IMR-90 (cell line): Measurements from ENCODE around the gene NKAPL. TPM values are rescaled to one million over a fixed set of nuclear protein-coding genes. Genes with fewer than 3 reads are reported as not detected.

Experiments
- ATAC-seq: fragments of 200-7000 bp; cut with Tn5 transposase; 2 replicates; pipeline ENCODE4 v1.9.1; 2020; ENCODE audit warnings: low read depth, mild to moderate bottlenecking, moderate library complexity
- BruUV-seq: library from RNA; stranded (reverse); fragments of 400-500 nt; replicated peaks from 2 replicates; lab custom pipeline; 2021; lab: Mats Ljungman, UMichigan
- CTCF ChIA-PET: fragments of 300-600 bp; formaldehyde crosslinking; extraction: SDS; loops from one replicate; lab custom pipeline; 2021; ENCODE audit warnings: antibody characterized with exemption; lab: Yijun Ruan, JAX
- POLR2A ChIA-PET: fragments of 300-600 bp; sonication (Branson Sonifier 250); formaldehyde crosslinking; loops from one replicate; lab custom pipeline; 2022; ENCODE audit warnings: antibody characterized with exemption; ENCODE audit not compliant: unreplicated experiment; lab: Charles Lee
- DNase-seq: peaks from one replicate; pipeline ENCODE4 v3.0.0; 2013
- H2AFZ ChIP-seq: replicated peaks from 2 replicates; pipeline ENCODE3; 2013; ENCODE audit warnings: low read length, mild to moderate bottlenecking; ENCODE audit not compliant: poor library complexity
- H2AK5ac ChIP-seq: 2 replicates; pipeline ENCODE4 v1.6.1; 2013; ENCODE audit warnings: low read depth, low read length, inconsistent platforms
- H2AK9ac ChIP-seq: replicated peaks from 2 replicates; pipeline ENCODE3; 2013; ENCODE audit warnings: mild to moderate bottlenecking, low read depth, low read length, moderate library complexity; ENCODE audit not compliant: poor library complexity
- H2BK120ac ChIP-seq: 2 replicates; pipeline ENCODE4 v1.6.1; 2013; ENCODE audit warnings: low read depth, low read length, inconsistent platforms
- H2BK15ac ChIP-seq: 3 replicates; pipeline ENCODE4 v1.6.1; 2013; ENCODE audit warnings: low read depth, low read length, inconsistent platforms
- H2BK20ac ChIP-seq: 2 replicates; pipeline ENCODE4 v1.6.1; 2013; ENCODE audit warnings: low read depth, mild to moderate bottlenecking, inconsistent platforms, low read length, moderate library complexity
- H2BK5ac ChIP-seq: 2 replicates; pipeline ENCODE4 v1.6.1; 2013; ENCODE audit warnings: mild to moderate bottlenecking, low read depth, low read length, inconsistent platforms; ENCODE audit not compliant: poor library complexity, severe bottlenecking
- H3K14ac ChIP-seq: replicated peaks from 2 replicates; pipeline ENCODE4 v1.6.1; 2013; ENCODE audit warnings: low read depth, low read length, inconsistent platforms
- H3K18ac ChIP-seq: 2 replicates; pipeline ENCODE4 v1.6.1; 2013; ENCODE audit warnings: low read depth, low read length, control low read depth
- H3K23ac ChIP-seq: 2 replicates; pipeline ENCODE4 v1.6.1; 2013; ENCODE audit warnings: low read depth, low read length, inconsistent platforms
- H3K27ac ChIP-seq: 2 replicates; pipeline ENCODE4 v1.5.1; 2013; ENCODE audit warnings: mild to moderate bottlenecking, control low read depth, low read length; ENCODE audit not compliant: insufficient read depth
- H3K27me3 ChIP-seq: 2 replicates; pipeline ENCODE4 v1.6.1; 2013; ENCODE audit warnings: low read length; ENCODE audit not compliant: control insufficient read depth, insufficient read depth
- H3K36me3 ChIP-seq: 2 replicates; pipeline ENCODE4 v1.6.1; 2013; ENCODE audit warnings: low read length, mixed read lengths; ENCODE audit not compliant: control insufficient read depth, insufficient read depth
- H3K4ac ChIP-seq: 2 replicates; pipeline ENCODE4 v1.6.1; 2013; ENCODE audit warnings: low read depth, low read length, inconsistent platforms
- H3K4me1 ChIP-seq: 2 replicates; pipeline ENCODE4 v1.6.1; 2013; ENCODE audit warnings: low read length, mixed read lengths; ENCODE audit not compliant: control insufficient read depth, insufficient read depth
- H3K4me2 ChIP-seq: 2 replicates; pipeline ENCODE4 v1.6.1; 2013; ENCODE audit warnings: low read depth, mild to moderate bottlenecking, control low read depth, low read length, moderate library complexity
- H3K4me3 ChIP-seq: 2 replicates; pipeline ENCODE4 v1.5.1; 2013; ENCODE audit warnings: low read depth, mild to moderate bottlenecking, control low read depth, low read length, moderate library complexity; ENCODE audit not compliant: insufficient read depth
- H3K56ac ChIP-seq: 2 replicates; pipeline ENCODE4 v1.6.1; 2013; ENCODE audit warnings: low read length, inconsistent platforms; ENCODE audit not compliant: insufficient read depth; ENCODE audit errors: extremely low read depth
- H3K79me1 ChIP-seq, 2 experiments: 2 replicates each; pipeline ENCODE4 v1.6.1; 2013; ENCODE audit warnings: low read length in 2 of 2, inconsistent platforms in 1 of 2, low read depth in 1 of 2
- H3K9ac ChIP-seq: 2 replicates; pipeline ENCODE4 v1.6.1; 2013; ENCODE audit warnings: low read depth, low read length, control low read depth
- H3K9me1 ChIP-seq: 2 replicates; pipeline ENCODE4 v1.6.1; 2013; ENCODE audit warnings: low read length, inconsistent platforms; ENCODE audit not compliant: insufficient read depth
- H3K9me3 ChIP-seq: 2 replicates; pipeline ENCODE4 v1.6.1; 2013; ENCODE audit warnings: low read length; ENCODE audit not compliant: control insufficient read depth, insufficient read depth
- H4K20me1 ChIP-seq: 2 replicates; pipeline ENCODE4 v1.6.1; 2013; ENCODE audit warnings: low read length, inconsistent platforms; ENCODE audit not compliant: insufficient read depth
- H4K5ac ChIP-seq: 2 replicates; pipeline ENCODE4 v1.6.1; 2013; ENCODE audit warnings: mild to moderate bottlenecking, low read depth, low read length, control low read depth
- H4K8ac ChIP-seq, 2 experiments: 2 replicates each; pipeline ENCODE4 v1.6.1; 2013; ENCODE audit warnings: low read depth in 2 of 2, low read length in 2 of 2, control low read depth in 1 of 2, inconsistent platforms in 1 of 2
- H4K91ac ChIP-seq: 2 replicates; pipeline ENCODE4 v1.6.1; 2013; ENCODE audit warnings: low read depth, low read length, inconsistent platforms; ENCODE audit not compliant: insufficient read depth
- BHLHE40 ChIP-seq: fragments of 150-350 bp; IDR thresholded peaks from 2 replicates; pipeline ENCODE4 v1.6.1; 2016; ENCODE audit warnings: mild to moderate bottlenecking, low read depth, low read length
- MAZ ChIP-seq: IDR thresholded peaks from 2 replicates; pipeline ENCODE4 v1.6.1; 2012; ENCODE audit warnings: low read depth, mild to moderate bottlenecking, low read length, improper control_type of control experiment, moderate library complexity, borderline replicate concordance
- NFE2L2 ChIP-seq: fragments of 150-350 bp; IDR thresholded peaks from 2 replicates; pipeline ENCODE4 v1.6.1; 2016; ENCODE audit warnings: low read depth, mild to moderate bottlenecking, low read length
- POLR2A ChIP-seq: IDR thresholded peaks from 2 replicates; pipeline ENCODE4 v1.6.1; 2012; ENCODE audit warnings: mild to moderate bottlenecking, low read depth, low read length
- RCOR1 ChIP-seq: IDR thresholded peaks from 2 replicates; pipeline ENCODE4 v1.6.1; 2012; ENCODE audit warnings: mild to moderate bottlenecking, low read length, improper control_type of control experiment; ENCODE audit not compliant: insufficient replicate concordance
- RFX5 ChIP-seq: IDR thresholded peaks from 2 replicates; pipeline ENCODE4 v1.8.0; 2012; ENCODE audit warnings: low read depth, mild to moderate bottlenecking, low read length, moderate library complexity
- WGBS, 2 experiments: methylation state at CpG; one replicate each; pipeline versions ENCODE4 v1.1.5 to v1.1.7; 2013; ENCODE audit warnings: missing lambda C conversion rate in 2 of 2; ENCODE audit not compliant: insufficient read length in 1 of 2; ENCODE audit errors: extremely low coverage in 2 of 2; 5-methylcytosine and 5-hydroxymethylcytosine counted together
- dilution Hi-C: fragments of 300-500 bp; cut with HindIII; formaldehyde crosslinking; loops from one replicate; pipeline ENCODE4 v1.14.3; 2018; ENCODE audit warnings: low sequenced_read_pairs; ENCODE audit not compliant: unreplicated experiment
- in situ Hi-C: fragments of 300-500 bp; cut with MboI; formaldehyde crosslinking; loops from 3 replicates; pipeline ENCODE4 v1.14.3; 2019; ENCODE audit warnings: low sequenced_read_pairs, inconsistent platforms, mixed read lengths
- intact Hi-C: fragments of 100-400 bp; cut with micrococcal nuclease; formaldehyde crosslinking; loops from 2 replicates; pipeline ENCODE4 v1.10.0; 2022
- polyA plus RNA-seq, 3 experiments: library from polyadenylated mRNA; depleted of rRNA; stranded (reverse); fragments of >200 nt; gene quantifications; 2 replicates each; pipeline ENCODE4 v1.2.3, GENCODE V29; 2012; ENCODE audit warnings: low replicate concordance in 1 of 3
- total RNA-seq: library from RNA; depleted of rRNA; stranded (reverse); fragments of >200 nt; gene quantifications from 2 replicates; pipeline ENCODE4 v1.2.3, GENCODE V29; 2012

The NKAPL gene
- total and polyA plus RNA-seq, 2 of the 4 experiments (the other 2 are of a cell fraction), result 0.51 to 0.54 TPM

DNA sequence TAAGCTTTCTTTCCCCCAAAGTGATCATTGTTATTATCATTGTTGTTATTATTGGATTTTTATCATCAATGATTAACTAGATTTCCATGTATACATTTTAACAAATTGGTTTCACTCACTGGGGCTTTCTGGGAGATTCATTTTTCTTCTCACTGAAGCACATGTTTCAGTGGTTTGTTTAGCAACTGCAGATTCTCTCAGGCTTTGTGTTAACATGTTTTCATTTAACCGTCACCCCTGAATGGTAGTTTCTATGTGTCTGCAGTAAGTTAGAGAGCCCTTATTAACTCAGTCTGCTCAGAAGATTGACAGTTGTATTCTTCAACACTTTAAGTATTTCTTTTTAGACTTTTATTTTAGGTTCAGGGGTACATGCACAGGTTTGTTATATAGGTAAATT lies 19.5 kb upstream of the NKAPL start:
- WGBS, 2 experiments, result no CpG with 5 or more reads among the region's 1 CpG

More for the DNA sequence above, 19.5 kb upstream of the NKAPL start:
- CTCF ChIA-PET, result no interaction called here
- Histone ChIP-seq H2AK9ac (no peak overlapping the region), H3K23ac (no peak overlapping the region), H3K27ac (no peak overlapping the region), H4K8ac (no peak overlapping the region), H4K20me1 (no peaks in the 10 kb centered on the region), H3K4me3 (no peak overlapping the region), H3K4me1 (no peaks in the 10 kb centered on the region), H3K9ac (no peak overlapping the region), H3K14ac (no peak overlapping the region), H2BK20ac (no peak overlapping the region), H3K56ac (no peak overlapping the region), H4K91ac (no peak overlapping the region), H2AFZ (no peak overlapping the region), H3K36me3 (peaks cover 9% of the 10 kb centered on the region), H3K9me1 (0 out of 2 replicates have a peak, but pooled peaks cover 4% of the 10 kb centered on the region), H3K79me1 (peaks cover 0 to 2% of the 10 kb centered on the region in 2 experiments; a peak in 2 of 4 replicates), H3K4me2 (no peak overlapping the region), H2BK5ac (no peak overlapping the region), H3K27me3 (no peaks in the 10 kb centered on the region), H2BK120ac (no peak overlapping the region), H3K4ac (no peak overlapping the region), H2BK15ac (no peak overlapping the region), H4K5ac (no peak overlapping the region), H3K18ac (no peak overlapping the region), H2AK5ac (no peak overlapping the region), H3K9me3 (no peaks in the 10 kb centered on the region)
- intact Hi-C loops (no loop called here), dilution Hi-C loops (no loop called here), in situ Hi-C loops (no loop called here)
- ATAC-seq (no peak), DNase-seq (no peak)
- TF ChIP-seq NFE2L2 (no peak), MAZ (no peak), RFX5 (no peak), BHLHE40 (no peak), POLR2A (no peak), RCOR1 (no peak)
- POLR2A ChIA-PET, result no interaction called here
- BruUV-seq, result no TSS peak
